Measurements from ENCODE around the gene CFAP97D2. TPM values are rescaled to one million over a fixed set of nuclear protein-coding genes. Genes with fewer than 3 reads are reported as not detected.
A peak's percentile ranks its signal among the peaks of the same experiment; 100 is the strongest.

The CFAP97D2 gene
- total RNA-seq, 2 experiments from 2014 or later, result 0.47 to 0.52 TPM

DNA sequence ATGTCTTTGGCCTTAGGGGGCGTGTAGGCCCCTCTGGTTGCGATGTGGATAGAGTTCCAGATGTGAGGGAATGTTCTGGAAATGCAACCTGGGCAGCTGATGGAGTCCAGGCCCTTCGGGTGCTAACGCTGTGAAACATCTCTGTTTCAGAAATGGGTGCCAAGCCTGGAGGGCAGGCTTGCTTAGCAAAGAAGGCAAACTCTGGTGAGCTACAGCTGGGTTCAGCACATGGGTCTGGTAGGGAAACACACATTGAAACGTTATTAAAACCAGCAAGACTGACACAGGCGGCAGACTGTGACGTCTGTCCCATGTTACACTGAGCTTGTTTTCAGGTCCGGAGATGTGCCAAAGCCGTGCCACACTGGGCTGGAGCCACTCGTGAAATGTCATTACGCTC, 47.0 kb downstream of the CFAP97D2 start:
- no peaks in the 10 kb centered on the region for H3K9me3 Mint-ChIP-seq
- no peaks in the 10 kb centered on the region for H3K36me3 ChIP-seq (ENCODE audit: insufficient read depth, low read length)
- ATAC-seq (ENCODE audit: poor library complexity) (peak; percentile 50), DNase-seq (peak in 8 of 14 experiments; percentile 6 to 46 (median 28))
- H3K27me3 ChIP-seq (ENCODE audit: control insufficient read depth in 1 of 2, insufficient read depth in 2 of 2, low read length in 2 of 2), result no peaks in the 10 kb centered on the region
- H3K27ac Mint-ChIP-seq, result peak overlapping the region; percentile 94
- ChIA-PET POLR2A (interaction anchor here (0.7 to 2.0 kb wide), 12 partner anchors 55 to 158 kb away, joined by 3 to 28 read pairs (median 6); partner anchors contain the start of genes RASA3 and UPF3A), CTCF (interaction anchor here (0.7 to 1.8 kb wide), 6 partner anchors 9 to 159 kb away, joined by 3 to 4 read pairs (median 4); no protein-coding TSS in a partner anchor)
- peaks cover 36% of the 10 kb centered on the region for H3K4me1 ChIP-seq (ENCODE audit: insufficient read depth, low read length)
- H3K27ac ChIP-seq (ENCODE audit: low read depth in 1 of 2, low read length in 2 of 2), result peak overlapping the region; percentile 6 to 25
- intact Hi-C loops (cut with DNase I, micrococcal nuclease), result loop anchor here (1.0 to 5.0 kb wide), 10 partner anchors 75 to 409 kb away; no protein-coding TSS in a partner anchor
- no peaks in the 10 kb centered on the region for H3K36me3 Mint-ChIP-seq (ENCODE audit: low read depth)
- H3K27me3 Mint-ChIP-seq, result no peaks in the 10 kb centered on the region
- peaks cover 56% of the 10 kb centered on the region for H3K4me1 Mint-ChIP-seq (ENCODE audit: low read depth)
- TF ChIP-seq, protein P1, sequence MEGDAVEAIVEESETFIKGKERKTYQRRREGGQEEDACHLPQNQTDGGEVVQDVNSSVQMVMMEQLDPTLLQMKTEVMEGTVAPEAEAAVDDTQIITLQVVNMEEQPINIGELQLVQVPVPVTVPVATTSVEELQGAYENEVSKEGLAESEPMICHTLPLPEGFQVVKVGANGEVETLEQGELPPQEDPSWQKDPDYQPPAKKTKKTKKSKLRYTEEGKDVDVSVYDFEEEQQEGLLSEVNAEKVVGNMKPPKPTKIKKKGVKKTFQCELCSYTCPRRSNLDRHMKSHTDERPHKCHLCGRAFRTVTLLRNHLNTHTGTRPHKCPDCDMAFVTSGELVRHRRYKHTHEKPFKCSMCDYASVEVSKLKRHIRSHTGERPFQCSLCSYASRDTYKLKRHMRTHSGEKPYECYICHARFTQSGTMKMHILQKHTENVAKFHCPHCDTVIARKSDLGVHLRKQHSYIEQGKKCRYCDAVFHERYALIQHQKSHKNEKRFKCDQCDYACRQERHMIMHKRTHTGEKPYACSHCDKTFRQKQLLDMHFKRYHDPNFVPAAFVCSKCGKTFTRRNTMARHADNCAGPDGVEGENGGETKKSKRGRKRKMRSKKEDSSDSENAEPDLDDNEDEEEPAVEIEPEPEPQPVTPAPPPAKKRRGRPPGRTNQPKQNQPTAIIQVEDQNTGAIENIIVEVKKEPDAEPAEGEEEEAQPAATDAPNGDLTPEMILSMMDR (IDR thresholded peaks at IDR 0.05), result no peak
- no peak overlapping the region for H3K4me3 ChIP-seq (ENCODE audit: low read length)
- peak overlapping the region; percentile 31 for H3K4me3 Mint-ChIP-seq
- no peaks in the 10 kb centered on the region for H3K9me3 ChIP-seq (ENCODE audit: control insufficient read depth in 1 of 2, insufficient read depth in 1 of 2, low read length in 2 of 2)

DNA sequence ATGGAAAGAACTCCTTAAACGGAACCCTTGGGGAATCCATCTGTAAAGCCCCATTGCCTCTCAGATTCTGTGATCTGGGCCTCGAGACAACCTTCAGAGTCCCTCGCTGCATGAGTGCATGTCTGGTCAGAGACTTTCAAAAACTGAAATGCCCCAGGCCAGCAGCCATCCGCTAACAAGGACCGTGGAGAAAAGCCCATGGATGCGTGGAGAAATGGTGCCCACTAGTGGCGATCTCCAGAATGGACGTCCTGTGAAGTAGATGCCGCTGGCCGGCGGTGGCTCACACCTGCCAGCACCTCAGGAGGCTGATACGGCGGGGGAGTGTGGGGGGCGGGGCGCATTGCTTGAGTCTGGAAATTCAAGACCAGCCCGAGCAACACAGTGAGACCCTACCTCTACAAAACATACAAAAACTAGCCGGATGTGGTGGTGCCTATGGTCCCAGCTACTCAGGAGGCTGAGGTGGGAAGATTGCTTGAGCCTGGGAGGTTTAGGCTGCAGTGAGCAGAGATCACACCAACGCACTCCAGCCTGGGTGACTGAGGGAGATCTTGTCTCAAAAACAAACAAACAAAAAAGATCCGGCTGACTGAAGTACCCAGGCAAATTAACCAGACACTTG, 47.8 kb downstream of the CFAP97D2 start:
- Histone ChIP-seq H3K4me3 (ENCODE audit: low read length) (peak overlapping the region; percentile 15), H3K4me1 (ENCODE audit: insufficient read depth, low read length) (peaks cover 36% of the 10 kb centered on the region), H3K27ac (ENCODE audit: low read depth in 1 of 2, low read length in 2 of 2) (no peak overlapping the region), H3K9me3 (ENCODE audit: control insufficient read depth in 1 of 2, insufficient read depth in 1 of 2, low read length in 2 of 2) (no peaks in the 10 kb centered on the region), H3K27me3 (ENCODE audit: control insufficient read depth in 1 of 2, insufficient read depth in 2 of 2, low read length in 2 of 2) (no peaks in the 10 kb centered on the region), H3K36me3 (ENCODE audit: insufficient read depth, low read length) (no peaks in the 10 kb centered on the region)
- Mint-ChIP-seq H3K4me1 (ENCODE audit: low read depth) (peaks cover 49% of the 10 kb centered on the region), H3K9me3 (no peaks in the 10 kb centered on the region), H3K36me3 (ENCODE audit: low read depth) (no peaks in the 10 kb centered on the region), H3K27me3 (no peaks in the 10 kb centered on the region), H3K4me3 (peak overlapping the region; percentile 31), H3K27ac (peak overlapping the region; percentile 94)
- intact Hi-C loops (cut with DNase I, micrococcal nuclease), result loop anchor here (1.0 to 5.0 kb wide), 10 partner anchors 76 to 410 kb away; no protein-coding TSS in a partner anchor
- TF ChIP-seq, protein P1 (IDR thresholded peaks at IDR 0.05), result peak; percentile 95
- CTCF ChIA-PET, result interaction anchor here (0.7 to 1.8 kb wide), 6 partner anchors 86 to 159 kb away, joined by 3 to 4 read pairs (median 3); no protein-coding TSS in a partner anchor
- POLR2A ChIA-PET, result interaction anchor here (0.6 to 2.0 kb wide), 12 partner anchors 55 to 159 kb away, joined by 3 to 28 read pairs (median 6); partner anchors contain the start of genes RASA3 and UPF3A
- DNase-seq, result peak; percentile 73 to 92 (median 84)
- peak; percentile 79 for ATAC-seq (ENCODE audit: poor library complexity)

DNA sequence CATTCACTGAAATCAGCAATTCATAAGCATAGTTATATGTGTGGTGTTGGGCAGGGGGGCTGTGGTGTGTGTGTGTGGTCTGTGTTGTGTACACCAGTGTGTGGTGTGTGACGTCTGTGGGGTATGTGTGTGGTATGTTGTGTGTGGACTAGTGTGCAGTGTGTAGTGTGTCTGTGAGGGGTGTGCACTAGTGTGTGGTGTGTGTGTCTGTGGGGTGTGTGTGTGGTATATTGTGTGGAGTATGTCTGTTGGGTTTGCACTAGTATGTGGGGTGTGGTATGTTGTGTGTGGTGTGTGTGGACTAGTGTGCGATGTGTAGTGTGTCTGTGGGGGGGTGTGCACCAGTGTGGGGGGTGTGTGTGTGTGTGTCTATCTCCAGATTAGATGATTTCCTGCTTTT, 48.5 kb downstream of the CFAP97D2 start:
- intact Hi-C loops (cut with DNase I, micrococcal nuclease), result loop anchor here (2.0 to 5.0 kb wide), 6 partner anchors 77 to 410 kb away; no protein-coding TSS in a partner anchor
- H3K27ac ChIP-seq (ENCODE audit: low read depth in 1 of 2, low read length in 2 of 2), result no peak overlapping the region
- no peak overlapping the region for H3K4me3 Mint-ChIP-seq
- H3K36me3 ChIP-seq (ENCODE audit: insufficient read depth, low read length), result no peaks in the 10 kb centered on the region
- ChIA-PET POLR2A (interaction anchor here (0.6 to 2.0 kb wide), 5 partner anchors 76 to 101 kb away, joined by 3 to 28 read pairs (median 9); partner anchors contain the start of gene RASA3), CTCF (interaction anchor here (0.7 to 1.8 kb wide), 3 partner anchors 87 to 160 kb away, joined by 3 to 4 read pairs (median 3); no protein-coding TSS in a partner anchor)
- H3K9me3 ChIP-seq (ENCODE audit: control insufficient read depth in 1 of 2, insufficient read depth in 1 of 2, low read length in 2 of 2), result no peaks in the 10 kb centered on the region
- H3K4me1 ChIP-seq (ENCODE audit: insufficient read depth, low read length), result peaks cover 34% of the 10 kb centered on the region
- ATAC-seq (ENCODE audit: poor library complexity), result no peak
- H3K4me1 Mint-ChIP-seq (ENCODE audit: low read depth), result peaks cover 42% of the 10 kb centered on the region
- H3K36me3 Mint-ChIP-seq (ENCODE audit: low read depth), result no peaks in the 10 kb centered on the region
- no peak overlapping the region for H3K4me3 ChIP-seq (ENCODE audit: low read length)
- TF ChIP-seq, protein P1 (IDR thresholded peaks at IDR 0.05), result no peak
- H3K27me3 Mint-ChIP-seq, result no peaks in the 10 kb centered on the region
- H3K27me3 ChIP-seq (ENCODE audit: control insufficient read depth in 1 of 2, insufficient read depth in 2 of 2, low read length in 2 of 2), result no peaks in the 10 kb centered on the region
- H3K27ac Mint-ChIP-seq, result peak overlapping the region; percentile 94
- H3K9me3 Mint-ChIP-seq, result no peaks in the 10 kb centered on the region
- DNase-seq, result no peak

All from CD4-positive, alpha-beta T cell (primary cell).